Left cardiac atrium (tissue), 4 donors: Measurements from ENCODE around the gene STIM1. TPM values are rescaled to one million over a fixed set of nuclear protein-coding genes. Genes with fewer than 3 reads are reported as not detected.
"Not testable (repeated sequence)": the region's sequence is repeated elsewhere in the genome, so short reads cannot be mapped to it uniquely, and the experiment has no call there.

ENCODE experiments used
- ATAC-seq, 2 donors: fragments of 200-7000 bp; cut with Tn5 transposase; one replicate each; pipeline ENCODE4 v1.9.1; 2020; ENCODE audit warnings: mild to moderate bottlenecking in 2 of 2, moderate library complexity in 2 of 2
- DNase-seq: peaks from one replicate; pipeline ENCODE4 v3.0.0-alpha.2; 2020
- intact Hi-C, 2 donors: fragments of 100-400 bp; cut with DNase I; formaldehyde crosslinking; loops; one replicate each; pipeline versions ENCODE4 v1.14.1 to v1.15.1; 2022 to 2023
- total RNA-seq, 2 donors: library from RNA; stranded (reverse); fragmentation: NEBNext Ultra II Directional; extraction: Animal tissue kit (Norgen Biotek cat#: 25700); gene quantifications; one replicate each; pipeline ENCODE4 v1.2.1, GENCODE V29; 2021
- donor health status: DM: no; HTN: yes; CAD: no.
- donor health status: DM: no; HTN: yes; CAD: no; lungs with severe emphysema.
- donor health status: DM: yes; HTN: yes; CAD: no.
- donor health status: Dilated cardiomyopathy.

Gene STIM1
- total RNA-seq, 2 donors from 2014 or later: 21.4 to 25.8 TPM

DNA sequence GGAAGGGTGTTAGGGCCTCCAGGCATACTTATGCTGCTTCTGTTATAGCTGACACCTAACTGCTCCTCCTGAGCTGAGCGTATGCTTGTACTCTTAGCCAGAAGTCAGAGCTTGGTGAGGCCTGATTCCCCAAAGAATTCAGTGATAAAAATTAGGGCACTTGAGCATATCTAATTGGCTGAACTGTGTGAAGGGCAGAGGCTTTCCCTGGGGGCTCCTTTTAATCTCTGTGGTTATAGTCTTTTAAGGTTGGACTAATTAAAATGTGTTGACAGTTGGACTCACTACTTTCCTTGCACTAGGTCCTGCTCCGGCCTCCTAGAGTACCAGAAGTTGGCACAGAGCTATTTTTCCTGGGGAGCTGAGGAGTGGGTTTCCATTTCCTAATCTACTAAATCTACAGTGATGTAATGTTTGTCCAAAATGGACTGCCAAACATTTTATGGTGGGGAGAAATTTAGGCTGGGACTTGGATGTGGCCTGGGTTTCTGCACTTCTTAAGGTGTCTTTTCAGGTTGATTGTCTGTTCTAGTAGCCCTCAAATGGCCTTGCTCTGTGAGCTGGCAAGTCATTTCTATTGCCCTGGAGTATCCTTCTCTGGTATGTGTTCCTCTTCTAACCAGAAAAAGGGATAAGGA lies 18.4 kb downstream of the STIM1 start:
- intact Hi-C loops: no loop called here
- DNase-seq: no peak
- ATAC-seq: no peak

DNA sequence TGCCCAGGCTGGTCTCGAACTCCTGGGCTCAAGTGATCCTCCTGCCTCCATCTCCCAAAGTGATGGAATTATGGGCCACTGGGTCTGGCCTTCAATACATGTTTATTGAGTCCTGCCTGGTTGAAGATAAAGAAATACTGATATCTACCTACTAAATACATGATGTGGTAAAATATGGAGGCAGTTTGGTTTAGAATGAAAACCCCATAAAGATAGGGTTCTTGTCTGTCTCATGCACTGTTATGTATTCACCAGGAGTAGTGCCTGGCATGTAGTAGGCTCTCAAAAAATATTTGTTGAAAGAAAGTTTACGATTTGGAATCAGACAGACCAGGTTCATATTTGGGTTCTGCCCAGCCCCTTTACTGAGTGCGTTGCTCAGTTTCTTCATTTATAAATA lies 21.1 kb downstream of the STIM1 start:
- DNase-seq (no peak), ATAC-seq (no peak)
- intact Hi-C loops: no loop called here

DNA sequence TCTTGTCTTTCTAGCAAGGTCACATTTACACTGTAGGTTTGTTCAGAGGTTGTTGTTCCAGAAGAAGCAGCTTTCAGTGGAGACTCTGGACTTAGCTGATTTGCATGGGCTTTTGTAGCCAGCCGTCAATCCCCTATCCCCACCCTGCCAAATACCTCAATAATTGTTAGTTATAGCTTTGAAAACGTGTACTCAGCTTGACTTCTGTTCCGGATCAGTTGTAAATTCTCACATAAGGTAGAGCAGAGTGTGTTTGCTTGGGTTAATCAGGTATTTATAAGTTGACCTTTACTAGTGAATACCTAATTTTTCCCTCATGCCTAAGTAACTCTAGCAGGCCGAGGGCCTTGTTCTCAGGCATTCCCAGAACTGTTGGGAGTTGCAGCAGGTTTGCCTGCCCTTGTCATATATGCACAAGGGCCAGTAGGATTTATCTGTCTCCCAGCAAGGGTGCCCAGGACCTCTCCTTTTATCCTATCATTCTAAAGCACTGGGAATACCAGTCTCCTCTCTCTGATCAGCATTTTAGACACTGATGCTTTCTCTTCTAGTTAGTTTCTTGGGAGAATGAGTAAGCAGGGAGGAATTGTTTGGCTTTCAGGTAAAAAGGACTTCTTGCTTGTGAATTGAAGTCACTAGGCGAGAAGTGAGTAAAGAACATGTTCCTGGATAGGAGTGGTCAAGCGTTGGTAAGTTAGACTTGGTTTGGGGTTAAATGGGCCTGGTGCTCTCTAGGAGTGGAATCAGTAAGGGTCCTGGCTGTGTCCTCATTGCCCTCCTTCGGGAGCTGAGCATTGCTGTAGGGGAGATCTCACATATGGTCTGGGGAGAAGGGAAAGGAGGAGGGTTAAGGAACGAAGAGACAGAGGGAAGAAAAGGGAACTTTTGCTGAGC lies 22.1 kb downstream of the STIM1 start:
- ATAC-seq (no peak), DNase-seq (no peak)
- intact Hi-C loops: no loop called here

DNA sequence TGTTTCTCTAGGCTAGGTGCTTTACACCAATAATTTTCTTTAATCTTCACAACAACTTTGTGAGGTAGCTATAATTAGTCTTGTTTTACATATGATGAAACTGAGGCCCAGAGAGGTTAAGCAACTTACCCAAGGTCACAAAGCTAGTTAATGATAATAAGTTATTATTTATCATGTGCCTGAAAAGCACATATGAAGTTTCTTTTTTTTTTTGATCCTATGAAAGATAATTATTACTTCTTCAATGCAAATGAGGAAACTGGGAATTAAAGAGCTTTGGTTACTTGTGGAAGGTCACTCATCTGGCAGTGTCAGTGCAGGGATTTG lies 22.8 kb downstream of the STIM1 start:
- intact Hi-C loops: no loop called here
- DNase-seq (no peak), ATAC-seq (no peak)

DNA sequence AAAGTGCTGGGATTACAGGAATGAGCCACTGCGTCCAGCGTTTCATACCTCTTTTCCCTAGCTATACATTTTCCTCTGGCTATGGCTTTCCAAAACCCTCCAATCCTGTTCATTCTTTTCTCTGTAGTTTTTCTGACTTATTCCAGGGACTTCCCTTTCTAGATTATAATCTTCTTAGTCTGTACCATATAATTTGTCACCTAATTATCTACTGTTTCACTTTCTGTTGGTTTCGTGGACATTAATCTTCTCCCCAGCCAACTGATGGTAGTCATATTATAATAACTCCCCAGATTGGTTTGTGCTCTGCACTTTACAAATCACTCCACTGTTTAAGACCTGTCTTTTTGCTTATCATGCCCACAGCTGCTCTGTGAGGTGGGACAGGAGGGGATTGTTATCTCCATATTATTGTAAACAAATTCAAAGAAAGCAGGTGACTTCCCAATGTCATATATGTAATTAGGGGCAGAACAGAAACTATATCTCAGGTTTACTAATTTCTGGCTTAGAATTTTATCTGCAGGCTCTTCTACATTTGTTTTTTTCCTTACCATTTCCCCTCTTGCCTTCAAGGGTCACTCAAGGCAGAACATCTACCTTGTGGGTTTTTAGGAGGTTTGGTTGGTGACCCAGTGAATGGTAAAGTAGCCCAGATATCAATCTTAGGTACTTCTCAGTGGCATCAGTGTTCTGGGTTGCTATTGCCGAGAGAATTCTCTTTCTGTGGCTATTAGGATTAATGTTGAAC lies 23.9 kb downstream of the STIM1 start:
- DNase-seq (no peak), ATAC-seq (no peak)
- intact Hi-C loops: no loop called here

DNA sequence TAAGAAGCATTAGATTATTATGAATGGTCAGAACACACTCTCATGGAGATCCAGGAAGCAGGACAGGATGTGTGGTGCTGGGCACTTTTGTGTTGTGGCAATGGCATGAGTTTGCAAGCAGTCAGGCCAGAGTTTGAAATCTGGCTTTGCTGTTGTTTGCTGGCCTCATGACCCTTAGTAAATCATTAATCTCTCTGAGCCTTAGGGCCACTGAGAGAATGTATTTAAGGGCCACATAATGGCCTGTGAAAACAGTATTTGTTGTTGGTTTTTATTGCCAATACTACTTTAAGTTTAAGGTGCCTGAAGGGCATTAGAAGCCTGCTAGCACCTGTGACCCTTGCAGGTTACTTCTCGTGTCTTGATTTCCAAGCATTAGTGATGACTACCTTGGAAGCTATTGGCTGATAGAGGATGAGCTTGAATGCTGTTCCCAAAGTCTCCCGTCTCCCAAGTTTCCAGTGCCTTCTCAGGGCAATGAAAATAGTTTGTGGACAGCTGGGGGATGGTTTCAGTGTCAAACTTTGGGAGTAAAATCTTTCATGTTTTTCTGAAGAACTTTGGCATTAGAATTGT lies 24.6 kb downstream of the STIM1 start:
- intact Hi-C loops: no loop called here
- DNase-seq: no peak
- ATAC-seq: no peak

DNA sequence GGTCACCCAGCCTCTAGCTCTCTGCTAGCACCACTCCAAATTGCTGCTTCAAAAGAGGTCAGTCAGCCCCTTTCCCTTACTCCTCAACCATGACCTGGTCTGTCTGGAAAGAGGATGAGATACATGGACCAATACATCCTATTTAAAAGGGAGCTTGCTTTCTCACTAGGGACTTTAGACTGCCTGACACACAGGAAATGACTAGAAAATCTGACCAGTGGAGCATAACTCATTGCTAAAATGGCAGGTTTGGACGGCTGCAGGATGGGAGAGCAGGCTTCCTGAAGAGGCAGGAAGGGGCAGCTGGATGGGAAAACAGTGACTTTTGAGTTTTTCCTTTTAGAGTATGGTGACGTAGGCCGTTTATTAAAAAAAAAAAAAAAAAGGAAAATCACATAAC lies 25.3 kb downstream of the STIM1 start:
- intact Hi-C loops: no loop called here
- DNase-seq (no peak), ATAC-seq (no peak)

DNA sequence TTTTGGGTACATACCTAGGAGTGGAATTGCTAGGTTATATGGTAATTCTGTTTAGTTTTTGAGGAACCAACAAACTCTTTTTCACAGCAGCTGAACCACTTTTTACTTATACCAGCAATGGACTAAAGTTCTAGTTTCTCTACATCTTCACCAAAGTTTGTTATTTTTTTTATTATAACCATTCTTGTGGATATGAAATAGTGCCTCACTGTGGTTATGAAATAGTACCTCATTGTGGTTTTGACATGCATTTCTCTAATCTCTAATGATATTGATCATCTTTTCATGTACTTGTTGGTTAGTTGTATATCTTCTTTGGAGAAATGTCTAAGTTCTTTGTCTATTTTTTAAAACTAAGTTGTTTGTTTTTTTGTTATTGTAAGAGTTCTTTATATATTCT lies 27.2 kb downstream of the STIM1 start:
- ATAC-seq (no peak), DNase-seq (no peak)
- intact Hi-C loops: no loop called here

DNA sequence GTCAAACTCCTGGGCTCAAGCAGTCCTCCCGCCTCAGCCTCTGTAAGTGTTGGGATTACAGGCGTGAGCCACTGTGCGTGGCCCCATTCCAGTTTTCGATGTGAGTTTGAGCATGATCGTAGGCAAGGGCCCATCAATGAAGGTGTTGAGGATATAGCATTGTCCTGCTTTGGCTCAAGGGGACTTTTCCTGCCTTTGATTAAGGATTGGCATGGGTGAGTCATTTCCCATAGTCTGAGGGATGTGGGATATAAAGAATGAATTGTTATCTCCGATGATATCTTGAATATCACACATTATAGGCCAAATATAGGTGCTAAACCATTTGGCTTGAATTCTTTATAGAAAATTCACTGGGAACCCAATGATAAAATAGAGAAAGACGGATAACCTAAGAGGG lies 30.4 kb downstream of the STIM1 start:
- no peak for DNase-seq
- ATAC-seq: no peak
- intact Hi-C loops: no loop called here

DNA sequence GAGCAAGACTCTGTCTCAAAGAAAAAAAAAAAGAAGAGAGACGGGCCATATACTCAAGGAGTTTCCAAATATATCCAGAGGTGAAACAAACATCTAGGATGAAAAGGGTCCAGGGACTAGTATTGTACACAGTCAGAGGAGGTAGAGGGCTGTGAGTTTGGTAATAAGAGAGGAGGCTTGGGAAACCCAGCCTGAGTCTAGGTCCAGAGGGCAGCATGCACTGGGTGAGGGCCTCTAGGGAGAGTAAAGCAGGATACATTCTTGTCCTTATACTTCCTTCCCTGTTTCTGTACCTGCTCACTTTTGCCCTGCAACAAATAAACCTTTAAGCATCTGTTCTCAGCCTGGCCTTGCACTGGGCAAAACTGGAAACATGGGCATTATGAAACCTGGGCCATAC lies 31.5 kb downstream of the STIM1 start:
- no peak for DNase-seq
- intact Hi-C loops: no loop called here
- no peak for ATAC-seq

DNA sequence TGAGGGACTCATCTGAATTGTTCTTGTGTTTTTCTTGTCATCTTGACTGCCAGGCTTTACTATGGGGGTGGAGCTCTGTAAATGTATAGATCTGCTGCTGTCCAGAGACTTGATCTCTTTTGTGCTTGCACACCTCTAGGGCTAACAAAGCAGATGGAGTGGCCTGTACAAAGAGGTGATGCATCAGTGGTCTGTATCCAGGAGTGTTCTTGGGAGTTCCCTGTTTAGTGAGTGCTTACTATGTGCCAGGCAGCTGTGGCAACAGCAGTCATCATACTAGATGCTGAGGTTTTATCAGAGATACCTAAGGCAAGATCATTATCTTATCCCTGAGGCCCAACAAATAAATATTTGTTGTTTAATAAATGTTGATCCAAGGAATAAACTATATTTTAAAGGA lies 33.4 kb downstream of the STIM1 start:
- no peak for ATAC-seq
- DNase-seq: no peak
- intact Hi-C loops: no loop called here

DNA sequence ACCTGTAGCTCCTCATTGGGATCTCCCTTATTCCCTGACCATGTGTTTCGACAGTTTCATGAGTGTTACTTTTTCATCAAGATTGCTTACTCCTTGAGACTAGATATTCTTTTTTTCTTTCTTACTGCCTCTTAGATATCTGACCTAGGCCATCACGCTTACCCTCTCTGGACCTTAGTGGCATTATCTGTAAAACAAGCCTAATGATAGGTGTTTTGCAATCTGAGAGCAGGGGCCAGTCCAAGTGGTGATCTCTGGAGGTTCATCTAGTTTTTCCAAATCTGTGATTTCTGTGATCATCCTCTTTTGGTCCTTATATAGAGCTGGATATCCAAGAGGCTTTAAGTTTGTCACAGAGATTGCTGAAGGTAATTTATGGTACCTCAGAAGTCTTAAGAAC lies 34.5 kb downstream of the STIM1 start:
- intact Hi-C loops: no loop called here
- DNase-seq (no peak), ATAC-seq (no peak)

DNA sequence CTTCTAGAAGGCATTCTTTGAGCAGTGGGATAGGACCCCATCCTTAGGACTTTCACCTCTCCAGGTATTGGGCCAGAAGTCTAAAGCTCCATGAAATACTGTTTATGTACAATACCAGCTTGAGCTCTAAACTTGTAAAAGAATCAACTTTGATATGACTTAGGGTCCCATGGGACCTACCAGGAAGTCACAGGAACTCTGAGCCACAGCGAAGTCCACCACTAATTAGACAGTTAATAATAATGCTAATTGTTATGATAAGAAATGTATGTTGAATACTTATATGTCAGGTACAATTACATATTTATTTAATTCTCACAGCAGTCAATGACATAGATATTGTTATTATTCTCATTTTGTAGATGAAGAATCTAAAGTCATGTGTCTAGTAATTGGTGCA lies 35.3 kb downstream of the STIM1 start:
- no peak for ATAC-seq
- intact Hi-C loops: no loop called here
- DNase-seq: no peak

DNA sequence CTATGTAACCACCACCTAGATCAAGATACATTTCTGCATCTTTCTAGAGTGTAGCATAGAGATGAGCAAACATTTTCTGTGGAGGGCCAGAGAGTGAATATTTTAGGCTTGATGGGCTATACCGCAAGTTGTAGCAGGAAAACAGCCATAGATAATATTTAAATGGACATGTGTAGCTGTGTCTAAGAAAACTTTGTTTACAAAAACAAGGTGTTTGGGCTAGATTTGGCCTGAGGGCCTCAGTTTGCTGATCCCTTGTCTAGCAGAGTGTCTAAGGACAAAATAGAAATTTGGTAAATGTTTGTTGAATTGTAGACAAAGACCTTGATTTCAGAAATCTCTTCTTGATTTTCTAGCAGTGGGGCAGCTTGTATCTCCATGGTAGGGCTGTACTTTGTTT lies 36.3 kb downstream of the STIM1 start:
- no peak for DNase-seq
- ATAC-seq: no peak
- intact Hi-C loops: no loop called here

DNA sequence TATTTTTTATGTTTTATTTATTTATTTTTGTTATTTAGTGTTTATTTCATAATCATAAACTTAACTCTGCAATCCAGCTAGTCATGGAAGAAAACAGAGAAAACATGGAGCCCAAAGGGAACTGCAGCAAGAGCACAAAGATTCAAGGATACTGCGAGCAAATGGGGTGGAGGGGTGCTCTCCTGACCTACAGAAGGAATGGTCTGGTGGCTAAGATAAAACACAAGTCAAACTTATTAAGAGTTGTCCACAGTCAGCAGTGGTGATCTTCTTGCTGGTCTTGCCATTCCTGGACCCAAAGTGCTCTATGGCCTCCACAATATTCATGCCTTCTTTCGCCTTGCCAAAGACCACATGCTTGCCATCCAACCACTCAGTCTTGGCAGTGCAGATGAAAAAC lies 36.7 kb downstream of the STIM1 start:
- ATAC-seq: no peak
- no peak for DNase-seq
- intact Hi-C loops: no loop called here

DNA sequence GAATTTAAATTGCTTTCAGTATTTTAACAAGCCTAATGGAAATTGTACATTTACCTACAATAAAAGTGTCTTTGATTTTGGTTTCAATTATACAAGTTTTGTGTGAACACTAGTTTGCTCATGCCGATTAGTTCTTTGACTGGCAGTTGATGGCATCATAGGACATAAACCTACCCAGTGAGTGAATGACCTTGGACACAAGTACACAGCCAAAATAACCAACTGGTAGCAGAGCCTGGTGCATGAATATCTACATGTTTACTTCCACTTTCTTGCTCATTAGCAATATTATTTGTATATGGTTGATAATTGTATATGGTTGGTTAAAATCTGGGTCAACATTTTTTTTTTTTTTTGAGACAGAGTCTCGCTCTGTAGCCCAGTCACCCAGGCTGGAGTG lies 37.8 kb downstream of the STIM1 start:
- intact Hi-C loops: no loop called here
- no peak for ATAC-seq
- no peak for DNase-seq

DNA sequence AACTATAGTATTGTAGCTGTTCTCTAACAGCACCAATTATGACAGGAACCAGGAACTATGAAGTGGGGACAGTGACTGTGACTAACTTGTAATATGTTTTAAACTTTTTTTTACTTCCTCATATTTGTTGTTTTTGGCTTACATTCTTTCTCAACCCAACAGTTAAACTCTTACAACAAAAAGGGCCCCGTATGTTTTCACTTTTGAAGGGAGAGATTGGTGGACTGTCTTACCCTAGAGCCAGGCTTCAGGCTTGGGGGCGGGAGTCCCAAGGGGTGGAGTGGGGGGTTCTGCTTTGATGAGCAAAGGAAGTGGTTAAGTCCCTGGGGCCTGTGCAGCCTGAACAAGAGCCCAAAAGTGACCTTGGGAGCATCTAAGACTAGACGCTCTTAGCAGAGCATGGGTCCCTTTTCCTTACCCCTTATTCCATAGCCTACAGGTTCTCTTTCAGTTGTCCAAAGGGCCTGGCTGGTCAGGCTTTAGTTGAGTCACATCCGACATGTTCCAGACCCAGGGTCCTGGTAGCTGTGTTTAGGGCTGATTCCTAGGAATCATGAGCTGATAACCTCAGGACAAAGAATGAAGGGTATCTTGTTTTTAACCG lies 38.8 kb downstream of the STIM1 start:
- DNase-seq (peak; percentile 57), ATAC-seq (peak; percentile 63 to 84)
- intact Hi-C loops: no loop called here

DNA sequence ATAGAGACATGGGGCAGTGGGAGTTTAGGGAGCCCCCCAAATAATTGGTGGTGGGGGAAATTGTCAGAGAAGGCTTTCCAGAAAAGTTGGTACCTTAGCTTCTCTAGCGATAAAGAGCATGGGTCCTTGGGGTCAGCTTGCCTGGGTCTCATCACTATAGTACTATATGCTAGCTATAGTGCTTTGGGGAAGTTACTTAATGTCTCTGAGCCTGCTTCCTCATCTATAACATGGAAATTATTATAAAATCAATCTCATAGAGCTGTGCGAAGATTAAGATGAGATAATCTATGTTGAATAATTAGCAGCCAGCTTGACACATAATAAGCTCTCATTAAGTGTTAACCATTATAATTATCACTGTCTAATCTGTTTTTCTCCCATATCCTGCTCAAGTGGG lies 41.2 kb downstream of the STIM1 start:
- intact Hi-C loops: no loop called here
- DNase-seq (no peak), ATAC-seq (no peak)

DNA sequence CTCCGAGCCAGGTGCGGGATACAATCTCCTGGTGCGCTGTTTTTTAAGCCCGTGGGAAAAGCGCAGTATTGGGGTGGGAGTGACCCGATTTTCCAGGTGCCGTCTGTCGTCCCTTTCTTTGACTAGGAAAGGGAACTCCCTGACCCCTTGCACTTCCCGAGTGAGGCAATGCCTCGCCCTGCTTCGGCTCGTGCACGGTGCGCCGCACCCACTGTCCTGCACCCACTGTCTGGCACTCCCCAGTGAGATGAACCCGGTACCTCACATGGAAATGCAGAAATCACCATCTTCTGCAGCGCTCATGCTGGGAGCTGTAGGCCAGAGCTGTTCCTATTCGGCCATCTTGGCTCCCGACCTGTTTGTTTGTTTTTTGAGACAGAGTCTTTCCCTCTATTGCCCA lies 44.8 kb downstream of the STIM1 start:
- DNase-seq, ATAC-seq, intact Hi-C loops: not testable (repeated sequence)
